ENCODE results near the gene TEX48.

GRCh38 chr9:114688379-114688778 is 6.4 kb upstream of the TEX48 start:
- TF ChIP-seq BHLHE40 (IDR thresholded peaks at IDR 0.05; ENCODE audit: borderline replicate concordance), result no peak
- TF ChIP-seq SP1 (IDR thresholded peaks at IDR 0.05), result no peak
- TF ChIP-seq FOXM1 (IDR thresholded peaks at IDR 0.05; ENCODE audit: borderline replicate concordance), result no peak
- TF ChIP-seq SUZ12 (IDR thresholded peaks at IDR 0.05), result no peak
- TF ChIP-seq LEF1 (IDR thresholded peaks at IDR 0.05; ENCODE audit: borderline replicate concordance), result no peak
- TF ChIP-seq ARNT (IDR thresholded peaks at IDR 0.05), result no peak
- TF ChIP-seq HDGF (IDR thresholded peaks at IDR 0.05; ENCODE audit: borderline replicate concordance), result no peak

Data from HEK293T (cell line).